SU-DHL-6 (cell line): ENCODE data around the gene SWSAP1.

Experiments used
- EZH2phosphoT487 ChIP-seq: fragments of 200-600 bp; sonication (generic), shearing (Covaris generic); conservative IDR thresholded peaks from 2 replicates; pipeline ENCODE4 v1.6.1; 2018; ENCODE audit warnings: mild to moderate bottlenecking, antibody characterized with exemption, low read length, moderate library complexity, mixed read lengths
- TF ChIP-seq, protein P1 (sequence below): fragments of 200-600 bp; sonication (generic); IDR thresholded peaks from one replicate; pipeline ENCODE4 v1.5.1; 2017; ENCODE audit warnings: antibody characterized with exemption, mild to moderate bottlenecking, low read length, moderate library complexity; ENCODE audit not compliant: insufficient read depth, poor library complexity, severe bottlenecking

DNA sequence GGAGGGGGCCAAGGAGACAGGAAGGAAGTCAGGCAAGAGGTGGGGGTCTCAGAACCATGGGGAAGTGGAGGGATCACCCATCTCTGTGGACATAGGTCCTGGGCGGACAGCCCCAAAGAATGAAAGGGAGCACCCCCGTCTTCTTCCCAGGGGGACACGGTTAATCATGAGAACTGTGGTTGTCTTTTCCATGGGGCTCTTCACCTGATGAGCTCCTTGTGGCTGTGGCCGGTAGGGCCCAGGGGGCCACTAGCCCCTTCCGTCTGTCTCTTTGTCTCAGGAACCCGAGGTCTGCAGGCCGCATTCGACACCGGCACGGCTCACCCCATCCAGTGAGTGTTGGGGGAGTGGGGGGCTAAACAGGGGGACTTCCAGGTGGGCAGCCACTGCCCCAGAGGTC is 10.6 kb upstream of the SWSAP1 start:
- TF ChIP-seq, protein P1, sequence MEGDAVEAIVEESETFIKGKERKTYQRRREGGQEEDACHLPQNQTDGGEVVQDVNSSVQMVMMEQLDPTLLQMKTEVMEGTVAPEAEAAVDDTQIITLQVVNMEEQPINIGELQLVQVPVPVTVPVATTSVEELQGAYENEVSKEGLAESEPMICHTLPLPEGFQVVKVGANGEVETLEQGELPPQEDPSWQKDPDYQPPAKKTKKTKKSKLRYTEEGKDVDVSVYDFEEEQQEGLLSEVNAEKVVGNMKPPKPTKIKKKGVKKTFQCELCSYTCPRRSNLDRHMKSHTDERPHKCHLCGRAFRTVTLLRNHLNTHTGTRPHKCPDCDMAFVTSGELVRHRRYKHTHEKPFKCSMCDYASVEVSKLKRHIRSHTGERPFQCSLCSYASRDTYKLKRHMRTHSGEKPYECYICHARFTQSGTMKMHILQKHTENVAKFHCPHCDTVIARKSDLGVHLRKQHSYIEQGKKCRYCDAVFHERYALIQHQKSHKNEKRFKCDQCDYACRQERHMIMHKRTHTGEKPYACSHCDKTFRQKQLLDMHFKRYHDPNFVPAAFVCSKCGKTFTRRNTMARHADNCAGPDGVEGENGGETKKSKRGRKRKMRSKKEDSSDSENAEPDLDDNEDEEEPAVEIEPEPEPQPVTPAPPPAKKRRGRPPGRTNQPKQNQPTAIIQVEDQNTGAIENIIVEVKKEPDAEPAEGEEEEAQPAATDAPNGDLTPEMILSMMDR = no peak
- TF ChIP-seq EZH2phosphoT487 = no peak
